Neural progenitor cell (in vitro differentiated cells): ENCODE results near the gene MSANTD1. TPM values are rescaled to one million over a fixed set of nuclear protein-coding genes. Genes with fewer than 3 reads are reported as not detected.

Source experiments
- DNase-seq: peaks from one replicate; pipeline ENCODE4 v3.0.0-alpha.2; 2016; ENCODE audit warnings: low spot score
- H2AFZ ChIP-seq: fragments of 200-600 bp; sonication (generic); replicated peaks from 2 replicates; pipeline ENCODE4 v1.6.1; 2016; ENCODE audit warnings: antibody characterized with exemption
- H3F3A ChIP-seq: fragments of 200-600 bp; sonication (generic); 2 replicates; pipeline ENCODE4 v1.6.1; 2016; ENCODE audit warnings: antibody characterized with exemption, low read depth
- H3K27ac ChIP-seq: fragments of 200-600 bp; sonication (generic); 2 replicates; pipeline ENCODE4 v1.5.1; 2016; ENCODE audit warnings: mild to moderate bottlenecking
- H3K27me3 ChIP-seq: fragments of 200-600 bp; sonication (generic); 2 replicates; pipeline ENCODE4 v1.6.1; 2016; ENCODE audit warnings: mild to moderate bottlenecking, moderate library complexity
- H3K36me3 ChIP-seq: fragments of 200-600 bp; sonication (generic); 2 replicates; pipeline ENCODE4 v1.5.1; 2016
- H3K4me1 ChIP-seq: fragments of 200-600 bp; sonication (generic); 2 replicates; pipeline ENCODE4 v1.6.1; 2016; ENCODE audit warnings: mixed run types
- H3K4me2 ChIP-seq: fragments of 200-600 bp; sonication (generic); 2 replicates; pipeline ENCODE4 v1.6.1; 2016
- H3K4me3 ChIP-seq: fragments of 200-600 bp; sonication (generic); 2 replicates; pipeline ENCODE4 v1.5.1; 2016
- H3K79me2 ChIP-seq: fragments of 200-600 bp; sonication (generic); 2 replicates; pipeline ENCODE4 v1.6.1; 2016; ENCODE audit warnings: low read depth
- H3K9ac ChIP-seq: fragments of 200-600 bp; sonication (generic); 2 replicates; pipeline ENCODE4 v1.6.1; 2016
- H3K9me3 ChIP-seq: fragments of 200-600 bp; sonication (generic); 2 replicates; pipeline ENCODE4 v1.5.1; 2016; ENCODE audit warnings: low read depth
- H4K20me1 ChIP-seq: fragments of 200-600 bp; sonication (generic); 2 replicates; pipeline ENCODE4 v1.6.1; 2016; ENCODE audit warnings: low read depth
- H3K27ac Mint-ChIP-seq: 3 replicates; pipeline ENCODE4 v1.8.0; 2021; ENCODE audit warnings: mixed read lengths
- H3K27me3 Mint-ChIP-seq: 2 replicates; pipeline ENCODE4 v1.8.0; 2022; ENCODE audit warnings: low read depth, mild to moderate bottlenecking, inconsistent platforms, moderate library complexity, mixed read lengths; ENCODE audit not compliant: insufficient read depth
- H3K36me3 Mint-ChIP-seq: 3 replicates; pipeline ENCODE4 v1.8.0; 2021; ENCODE audit warnings: mixed read lengths
- H3K4me1 Mint-ChIP-seq: 3 replicates; pipeline ENCODE4 v1.8.0; 2021; ENCODE audit warnings: mixed read lengths
- H3K4me3 Mint-ChIP-seq: 3 replicates; pipeline ENCODE4 v1.8.0; 2021; ENCODE audit warnings: mild to moderate bottlenecking, moderate library complexity, mixed read lengths
- H3K9me3 Mint-ChIP-seq: 3 replicates; pipeline ENCODE4 v1.8.0; 2020; ENCODE audit warnings: mixed read lengths
- CTCF ChIP-seq: fragments of 200-600 bp; sonication (generic); IDR thresholded peaks from 2 replicates; pipeline ENCODE4 v1.5.1; 2017; ENCODE audit warnings: antibody characterized with exemption, mild to moderate bottlenecking
- EZH2 ChIP-seq: fragments of 200-600 bp; sonication (generic); IDR thresholded peaks from 2 replicates; pipeline ENCODE4 v1.6.1; 2017; ENCODE audit warnings: antibody characterized with exemption, mild to moderate bottlenecking, moderate library complexity
- EZH2phosphoT487 ChIP-seq: fragments of 200-600 bp; sonication (generic); IDR thresholded peaks from 2 replicates; pipeline ENCODE4 v1.6.1; 2017; ENCODE audit warnings: antibody characterized with exemption
- total RNA-seq: library from RNA; depleted of rRNA; stranded (reverse); fragments of >200 nt; gene quantifications from 2 replicates; pipeline ENCODE4 v1.2.3, GENCODE V29; 2015; ENCODE audit warnings: low replicate concordance

MSANTD1 gene
- total RNA-seq, 1 donor from 2014 or later, result 0.17 TPM

DNA sequence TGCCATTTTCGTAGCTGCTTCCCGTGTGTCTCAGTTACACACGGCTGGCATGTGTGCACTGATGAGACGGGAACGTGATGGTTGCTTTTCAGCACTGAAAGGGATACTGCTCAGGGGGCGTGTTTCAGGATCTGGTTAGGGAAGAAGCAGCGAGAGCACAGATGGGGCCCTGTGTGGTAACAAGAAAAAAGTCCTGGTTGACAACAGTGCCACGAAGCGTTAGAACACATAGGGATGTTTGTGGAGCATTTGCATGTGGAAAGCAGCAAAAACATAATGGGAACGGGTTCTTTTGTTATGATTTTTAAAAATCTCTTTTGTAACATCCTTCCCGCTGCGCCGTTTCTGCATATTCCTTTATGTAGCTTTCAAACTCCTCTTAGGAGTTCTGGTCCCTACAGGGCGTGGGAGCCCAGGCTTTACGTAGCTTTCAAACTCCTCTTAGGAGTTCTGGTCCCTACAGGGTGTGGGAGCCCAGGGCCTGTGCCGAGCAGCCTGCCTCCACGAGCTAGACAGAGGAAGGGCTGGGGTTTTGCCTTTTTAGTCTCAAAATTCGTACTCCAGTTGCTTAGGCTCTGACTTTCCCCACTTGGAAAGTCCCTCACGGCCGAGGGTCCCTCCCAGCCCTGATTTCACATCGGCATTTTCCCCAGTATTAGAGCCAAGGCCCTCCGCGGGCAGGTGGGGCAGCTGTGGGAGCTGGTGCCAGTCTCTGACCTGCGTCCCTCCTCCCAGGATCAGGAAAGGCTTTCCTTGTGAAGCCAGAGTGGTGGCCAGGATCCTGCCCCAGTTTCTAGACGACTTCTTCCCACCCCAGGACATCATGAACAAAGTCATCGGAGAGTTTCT lies 11.0 kb upstream of the MSANTD1 start:
- H3F3A ChIP-seq, result no peaks in the 10 kb centered on the region
- Mint-ChIP-seq H3K9me3 (no peaks in the 10 kb centered on the region), H3K4me3 (no peak overlapping the region), H3K36me3 (peaks cover 25% of the 10 kb centered on the region), H3K4me1 (peaks cover 23% of the 10 kb centered on the region), H3K27me3 (peaks cover 8% of the 10 kb centered on the region), H3K27ac (peak overlapping the region; percentile 64)
- TF ChIP-seq EZH2 (no peak), EZH2phosphoT487 (no peak), CTCF (no peak)
- no peaks in the 10 kb centered on the region for H3K27me3 ChIP-seq
- peaks cover 10% of the 10 kb centered on the region for H3K4me1 ChIP-seq
- H3K9me3 ChIP-seq, result no peaks in the 10 kb centered on the region
- peaks cover 14% of the 10 kb centered on the region for H4K20me1 ChIP-seq
- no peak overlapping the region for H2AFZ ChIP-seq
- no peak overlapping the region for H3K4me3 ChIP-seq
- no peak overlapping the region for H3K27ac ChIP-seq
- no peaks in the 10 kb centered on the region for H3K79me2 ChIP-seq
- H3K4me2 ChIP-seq, result no peak overlapping the region
- H3K36me3 ChIP-seq, result no peaks in the 10 kb centered on the region
- peak; percentile 21 for DNase-seq
- H3K9ac ChIP-seq, result no peak overlapping the region

GRCh38 chr4:3238721-3239120 lies 10.2 kb upstream of the MSANTD1 start:
- H3K79me2 ChIP-seq, result no peaks in the 10 kb centered on the region
- no peaks in the 10 kb centered on the region for H3K9me3 Mint-ChIP-seq
- no peak overlapping the region for H3K4me2 ChIP-seq
- no peaks in the 10 kb centered on the region for H3K27me3 ChIP-seq
- no peak overlapping the region for H3K4me3 ChIP-seq
- TF ChIP-seq CTCF, result no peak
- no peak for TF ChIP-seq EZH2phosphoT487
- no peak for TF ChIP-seq EZH2
- peaks cover 10% of the 10 kb centered on the region for H3K4me1 ChIP-seq
- H3K9me3 ChIP-seq, result no peaks in the 10 kb centered on the region
- H3F3A ChIP-seq, result no peaks in the 10 kb centered on the region
- peaks cover 10% of the 10 kb centered on the region for H3K27me3 Mint-ChIP-seq
- DNase-seq, result no peak
- no peak overlapping the region for H3K4me3 Mint-ChIP-seq
- peaks cover 23% of the 10 kb centered on the region for H3K36me3 Mint-ChIP-seq
- H4K20me1 ChIP-seq, result peaks cover 14% of the 10 kb centered on the region
- H3K4me1 Mint-ChIP-seq, result peaks cover 25% of the 10 kb centered on the region
- no peak overlapping the region for H3K27ac ChIP-seq
- no peak overlapping the region for H2AFZ ChIP-seq
- no peaks in the 10 kb centered on the region for H3K36me3 ChIP-seq
- H3K9ac ChIP-seq, result no peak overlapping the region
- H3K27ac Mint-ChIP-seq, result no peak overlapping the region

DNA sequence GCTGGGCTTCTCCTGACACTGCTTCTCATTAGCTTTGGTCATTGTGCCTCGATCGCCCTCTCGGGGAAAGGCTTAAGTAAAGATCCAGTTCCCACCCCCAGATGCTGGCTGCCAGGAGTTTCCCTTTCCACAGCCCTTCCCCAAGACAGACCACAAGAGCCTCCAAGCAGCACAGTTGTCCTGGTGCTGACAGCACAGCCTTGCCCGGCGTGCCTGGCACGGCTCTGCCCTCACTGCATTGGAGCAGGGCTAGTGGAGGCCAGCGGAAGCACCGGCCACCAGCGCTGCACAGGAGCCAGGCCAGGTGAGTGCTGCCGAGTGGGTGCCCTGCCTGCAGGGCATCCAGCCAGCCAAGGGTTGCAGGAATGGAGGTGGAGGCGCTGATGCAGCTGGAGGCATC lies 9.7 kb upstream of the MSANTD1 start:
- H3K27me3 ChIP-seq, result no peaks in the 10 kb centered on the region
- H3K36me3 ChIP-seq, result no peaks in the 10 kb centered on the region

More for the DNA sequence above, 9.7 kb upstream of the MSANTD1 start:
- Histone ChIP-seq H4K20me1 (peaks cover 14% of the 10 kb centered on the region), H3K4me1 (peaks cover 10% of the 10 kb centered on the region), H2AFZ (no peak overlapping the region), H3K4me3 (no peak overlapping the region), H3F3A (no peaks in the 10 kb centered on the region), H3K79me2 (no peaks in the 10 kb centered on the region), H3K9me3 (no peaks in the 10 kb centered on the region), H3K27ac (no peak overlapping the region), H3K9ac (no peak overlapping the region), H3K4me2 (no peak overlapping the region)
- H3K9me3 Mint-ChIP-seq, result no peaks in the 10 kb centered on the region
- H3K27me3 Mint-ChIP-seq, result peaks cover 10% of the 10 kb centered on the region
- no peak overlapping the region for H3K27ac Mint-ChIP-seq
- peaks cover 20% of the 10 kb centered on the region for H3K36me3 Mint-ChIP-seq
- TF ChIP-seq CTCF, result no peak
- no peak for TF ChIP-seq EZH2
- TF ChIP-seq EZH2phosphoT487, result no peak
- peak; percentile 15 for DNase-seq
- H3K4me1 Mint-ChIP-seq, result peaks cover 25% of the 10 kb centered on the region
- no peak overlapping the region for H3K4me3 Mint-ChIP-seq
